Fibroblast of lung (primary cell): ENCODE data around the gene AEBP2.

Source experiments
- EZH2 ChIP-seq: IDR thresholded peaks from 2 replicates; pipeline ENCODE4 v1.5.1; 2012; ENCODE audit warnings: low read length, control low read depth, mild to moderate bottlenecking; ENCODE audit errors: missing control alignments
- TF ChIP-seq, protein P1 (sequence below), 2 donors: IDR thresholded peaks in 1 of 2; conservative IDR thresholded peaks in 1 of 2; 1 replicate in 1 of 2; 2 replicates in 1 of 2; pipeline ENCODE4 v1.5.1; 2011 to 2012; ENCODE audit warnings: low read length in 2 of 2, control low read depth in 1 of 2, inconsistent platforms in 1 of 2, low read depth in 1 of 2, mild to moderate bottlenecking in 1 of 2

DNA sequence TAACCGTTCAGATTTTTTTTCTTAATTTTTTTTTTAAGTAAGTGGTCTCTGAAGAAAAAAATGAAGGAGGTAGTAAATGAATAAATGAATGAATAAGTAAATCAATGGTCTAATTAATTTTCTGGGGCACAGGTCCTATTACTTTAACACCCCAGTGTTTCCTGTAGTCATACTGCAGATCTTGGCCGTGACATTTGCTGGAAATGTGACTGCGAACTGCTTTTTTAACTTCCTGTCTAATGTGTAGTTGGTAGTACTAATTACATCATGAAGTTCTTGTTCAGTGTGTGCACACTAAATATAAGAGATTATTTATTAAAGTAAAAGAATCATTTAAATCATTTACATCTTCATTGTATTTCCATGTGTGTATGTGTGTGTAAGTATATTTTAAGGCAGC, 45.4 kb downstream of the AEBP2 start:
- TF ChIP-seq, protein P1, sequence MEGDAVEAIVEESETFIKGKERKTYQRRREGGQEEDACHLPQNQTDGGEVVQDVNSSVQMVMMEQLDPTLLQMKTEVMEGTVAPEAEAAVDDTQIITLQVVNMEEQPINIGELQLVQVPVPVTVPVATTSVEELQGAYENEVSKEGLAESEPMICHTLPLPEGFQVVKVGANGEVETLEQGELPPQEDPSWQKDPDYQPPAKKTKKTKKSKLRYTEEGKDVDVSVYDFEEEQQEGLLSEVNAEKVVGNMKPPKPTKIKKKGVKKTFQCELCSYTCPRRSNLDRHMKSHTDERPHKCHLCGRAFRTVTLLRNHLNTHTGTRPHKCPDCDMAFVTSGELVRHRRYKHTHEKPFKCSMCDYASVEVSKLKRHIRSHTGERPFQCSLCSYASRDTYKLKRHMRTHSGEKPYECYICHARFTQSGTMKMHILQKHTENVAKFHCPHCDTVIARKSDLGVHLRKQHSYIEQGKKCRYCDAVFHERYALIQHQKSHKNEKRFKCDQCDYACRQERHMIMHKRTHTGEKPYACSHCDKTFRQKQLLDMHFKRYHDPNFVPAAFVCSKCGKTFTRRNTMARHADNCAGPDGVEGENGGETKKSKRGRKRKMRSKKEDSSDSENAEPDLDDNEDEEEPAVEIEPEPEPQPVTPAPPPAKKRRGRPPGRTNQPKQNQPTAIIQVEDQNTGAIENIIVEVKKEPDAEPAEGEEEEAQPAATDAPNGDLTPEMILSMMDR (conservative IDR thresholded peaks at IDR 0.05 in 1 of 2, IDR thresholded peaks at IDR 0.05 in 1 of 2; ENCODE audit: low read depth in 1 of 2, low read length in 2 of 2): no peak
- TF ChIP-seq EZH2: no peak
